IPS-15b (cell line): ENCODE measurements around the gene DNAH12.
"Not testable (repeated sequence)": the region's sequence is repeated elsewhere in the genome, so short reads cannot be mapped to it uniquely, and the experiment has no call there.

Experiments
- H3K27me3 ChIP-seq: one replicate; pipeline ENCODE4 v1.6.1; 2013; ENCODE audit warnings: low read length; ENCODE audit not compliant: control insufficient read depth, insufficient read depth
- H3K36me3 ChIP-seq: one replicate; pipeline ENCODE4 v1.6.1; 2013; ENCODE audit warnings: low read length; ENCODE audit not compliant: control insufficient read depth, insufficient read depth
- H3K4me1 ChIP-seq: one replicate; pipeline ENCODE4 v1.6.1; 2013; ENCODE audit warnings: mild to moderate bottlenecking, low read length; ENCODE audit not compliant: control insufficient read depth, insufficient read depth
- H3K4me3 ChIP-seq: one replicate; pipeline ENCODE4 v1.5.1; 2013; ENCODE audit warnings: low read depth, low read length
- H3K9ac ChIP-seq: one replicate; pipeline ENCODE4 v1.6.1; 2013; ENCODE audit warnings: low read depth, mild to moderate bottlenecking, low read length
- H3K9me3 ChIP-seq: one replicate; pipeline ENCODE4 v1.6.1; 2013; ENCODE audit warnings: mild to moderate bottlenecking, low read length; ENCODE audit not compliant: control insufficient read depth, insufficient read depth

DNAH12 gene

GRCh38 chr3:57391767-57392166, 152.4 kb downstream of the DNAH12 start:
- Histone ChIP-seq H3K4me1 (no peaks in the 10 kb centered on the region), H3K27me3 (no peaks in the 10 kb centered on the region), H3K9me3 (no peaks in the 10 kb centered on the region), H3K36me3 (no peaks in the 10 kb centered on the region), H3K4me3 (no peak overlapping the region), H3K9ac (no peak overlapping the region)

GRCh38 chr3:57389271-57389670, 154.9 kb downstream of the DNAH12 start:
- Histone ChIP-seq H3K27me3 (no peaks in the 10 kb centered on the region), H3K4me1 (no peaks in the 10 kb centered on the region), H3K36me3 (no peaks in the 10 kb centered on the region), H3K9me3 (no peaks in the 10 kb centered on the region), H3K9ac (no peak overlapping the region), H3K4me3 (no peak overlapping the region)

- H3K4me3 ChIP-seq, result no peak overlapping the region
- no peaks in the 10 kb centered on the region for H3K9me3 ChIP-seq
- H3K9ac ChIP-seq, result no peak overlapping the region
- no peaks in the 10 kb centered on the region for H3K36me3 ChIP-seq
- H3K27me3 ChIP-seq, result no peaks in the 10 kb centered on the region
- H3K4me1 ChIP-seq, result no peaks in the 10 kb centered on the region
Measured at GRCh38 chr3:57386307-57386706, 157.8 kb downstream of the DNAH12 start.

- Histone ChIP-seq H3K4me3 (no peak overlapping the region), H3K9me3 (no peaks in the 10 kb centered on the region), H3K27me3 (no peaks in the 10 kb centered on the region), H3K36me3 (no peaks in the 10 kb centered on the region), H3K9ac (no peak overlapping the region), H3K4me1 (no peaks in the 10 kb centered on the region)
Measured at GRCh38 chr3:57385498-57385897, 158.6 kb downstream of the DNAH12 start.

GRCh38 chr3:57383838-57384237, 160.3 kb downstream of the DNAH12 start:
- H3K4me3 ChIP-seq, result no peak overlapping the region
- no peaks in the 10 kb centered on the region for H3K4me1 ChIP-seq
- H3K36me3 ChIP-seq, result no peaks in the 10 kb centered on the region
- H3K27me3 ChIP-seq, result no peaks in the 10 kb centered on the region
- no peak overlapping the region for H3K9ac ChIP-seq
- no peaks in the 10 kb centered on the region for H3K9me3 ChIP-seq

- no peaks in the 10 kb centered on the region for H3K27me3 ChIP-seq
- no peaks in the 10 kb centered on the region for H3K36me3 ChIP-seq
- H3K9ac ChIP-seq, result no peak overlapping the region
- H3K4me3 ChIP-seq, result no peak overlapping the region
- no peaks in the 10 kb centered on the region for H3K9me3 ChIP-seq
- H3K4me1 ChIP-seq, result no peaks in the 10 kb centered on the region
Measured at GRCh38 chr3:57383406-57383805, 160.7 kb downstream of the DNAH12 start.

GRCh38 chr3:57382933-57383332, 161.2 kb downstream of the DNAH12 start:
- peaks cover 2% of the 10 kb centered on the region for H3K4me1 ChIP-seq
- H3K4me3 ChIP-seq, result no peak overlapping the region
- no peaks in the 10 kb centered on the region for H3K9me3 ChIP-seq
- no peak overlapping the region for H3K9ac ChIP-seq
- H3K36me3 ChIP-seq, result no peaks in the 10 kb centered on the region
- no peaks in the 10 kb centered on the region for H3K27me3 ChIP-seq

- Histone ChIP-seq H3K9me3 (no peaks in the 10 kb centered on the region), H3K4me1 (no peaks in the 10 kb centered on the region), H3K9ac (no peak overlapping the region), H3K36me3 (no peaks in the 10 kb centered on the region), H3K27me3 (no peaks in the 10 kb centered on the region), H3K4me3 (no peak overlapping the region)
Measured at GRCh38 chr3:57370341-57370740, 173.8 kb downstream of the DNAH12 start.

- H3K9ac ChIP-seq, H3K4me1 ChIP-seq, H3K4me3 ChIP-seq, H3K9me3 ChIP-seq, H3K27me3 ChIP-seq, H3K36me3 ChIP-seq: not testable (repeated sequence)
Measured at GRCh38 chr3:57365089-57365488, 179.1 kb downstream of the DNAH12 start.

GRCh38 chr3:57356275-57356674, 187.9 kb downstream of the DNAH12 start:
- not testable (repeated sequence) for H3K36me3 ChIP-seq, H3K4me1 ChIP-seq, H3K9me3 ChIP-seq, H3K9ac ChIP-seq, H3K4me3 ChIP-seq, H3K27me3 ChIP-seq

- H3K9me3 ChIP-seq, result no peaks in the 10 kb centered on the region
- no peak overlapping the region for H3K9ac ChIP-seq
- no peaks in the 10 kb centered on the region for H3K36me3 ChIP-seq
- H3K4me3 ChIP-seq, result no peak overlapping the region
- no peaks in the 10 kb centered on the region for H3K4me1 ChIP-seq
- no peaks in the 10 kb centered on the region for H3K27me3 ChIP-seq
Measured at GRCh38 chr3:57354768-57355167, 189.4 kb downstream of the DNAH12 start.

GRCh38 chr3:57350271-57350670, 193.9 kb downstream of the DNAH12 start:
- no peaks in the 10 kb centered on the region for H3K4me1 ChIP-seq
- no peak overlapping the region for H3K9ac ChIP-seq
- no peaks in the 10 kb centered on the region for H3K27me3 ChIP-seq
- H3K4me3 ChIP-seq, result no peak overlapping the region
- no peaks in the 10 kb centered on the region for H3K36me3 ChIP-seq
- no peaks in the 10 kb centered on the region for H3K9me3 ChIP-seq

GRCh38 chr3:57339071-57339642, 205.0 kb downstream of the DNAH12 start:
- not testable (repeated sequence) for H3K9ac ChIP-seq, H3K9me3 ChIP-seq, H3K4me1 ChIP-seq, H3K36me3 ChIP-seq, H3K4me3 ChIP-seq, H3K27me3 ChIP-seq
